ENCODE results near the gene SNAP47.

SNAP47 gene

DNA sequence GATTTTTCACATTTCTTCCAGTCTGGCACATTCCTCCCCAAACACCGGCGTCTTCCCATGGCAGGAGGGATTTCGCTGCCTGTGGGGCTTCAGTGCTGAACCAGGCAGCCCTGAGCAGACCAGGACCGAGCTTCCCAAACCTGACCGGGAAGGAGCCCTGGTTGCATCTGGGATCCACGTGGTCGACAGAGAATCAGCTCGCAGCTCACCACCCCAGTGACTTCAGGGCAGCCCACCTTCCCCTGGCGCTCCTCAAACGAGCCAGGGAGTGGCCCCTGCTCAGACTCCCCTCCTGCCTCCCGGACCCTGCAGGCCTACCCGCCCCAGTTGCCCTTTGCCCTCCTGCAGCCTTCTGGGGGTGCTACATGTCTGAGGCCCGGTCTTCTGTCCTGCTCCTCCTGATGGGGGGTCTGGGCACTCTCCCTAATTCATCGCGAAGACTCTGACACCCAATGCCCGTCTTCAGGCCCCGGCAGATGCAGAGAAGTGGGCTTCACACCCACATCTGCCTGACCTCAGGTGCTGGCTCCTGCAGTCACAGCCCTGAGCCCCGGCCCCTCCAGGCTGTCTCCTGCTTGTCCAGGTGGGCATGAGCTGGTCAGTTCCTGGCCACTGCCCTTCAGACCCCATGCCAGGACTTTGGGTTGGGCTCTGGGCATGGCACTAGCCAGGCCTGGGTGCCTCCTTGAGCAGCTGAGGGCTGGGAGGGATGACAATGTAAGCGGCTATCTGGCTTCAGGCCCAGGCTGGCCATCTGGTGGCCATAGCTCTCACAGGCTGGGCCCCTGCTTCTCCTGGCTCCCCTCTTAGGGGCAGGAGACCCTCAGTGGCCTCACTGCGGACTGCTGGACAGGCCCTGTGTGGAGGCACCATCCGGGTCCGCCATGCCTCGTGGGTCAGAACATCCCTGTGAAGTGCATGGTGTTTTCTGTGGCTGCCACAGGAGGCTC is 54.1 kb downstream of the SNAP47 start:
- TF ChIP-seq FOXP2 (optimal IDR thresholded peaks at IDR 0.05; ENCODE audit: borderline replicate concordance, extremely low read depth, extremely low read length, insufficient read depth) (no peak), POLR2AphosphoS5 (IDR thresholded peaks at IDR 0.05; ENCODE audit: low read depth, low read length) (no peak), TAF1 (IDR thresholded peaks at IDR 0.05; ENCODE audit: borderline replicate concordance, insufficient read depth, low read length) (no peak), SIN3A (IDR thresholded peaks at IDR 0.05; ENCODE audit: borderline replicate concordance, insufficient read depth, low read length) (no peak)
- TF ChIP-seq, protein P1, sequence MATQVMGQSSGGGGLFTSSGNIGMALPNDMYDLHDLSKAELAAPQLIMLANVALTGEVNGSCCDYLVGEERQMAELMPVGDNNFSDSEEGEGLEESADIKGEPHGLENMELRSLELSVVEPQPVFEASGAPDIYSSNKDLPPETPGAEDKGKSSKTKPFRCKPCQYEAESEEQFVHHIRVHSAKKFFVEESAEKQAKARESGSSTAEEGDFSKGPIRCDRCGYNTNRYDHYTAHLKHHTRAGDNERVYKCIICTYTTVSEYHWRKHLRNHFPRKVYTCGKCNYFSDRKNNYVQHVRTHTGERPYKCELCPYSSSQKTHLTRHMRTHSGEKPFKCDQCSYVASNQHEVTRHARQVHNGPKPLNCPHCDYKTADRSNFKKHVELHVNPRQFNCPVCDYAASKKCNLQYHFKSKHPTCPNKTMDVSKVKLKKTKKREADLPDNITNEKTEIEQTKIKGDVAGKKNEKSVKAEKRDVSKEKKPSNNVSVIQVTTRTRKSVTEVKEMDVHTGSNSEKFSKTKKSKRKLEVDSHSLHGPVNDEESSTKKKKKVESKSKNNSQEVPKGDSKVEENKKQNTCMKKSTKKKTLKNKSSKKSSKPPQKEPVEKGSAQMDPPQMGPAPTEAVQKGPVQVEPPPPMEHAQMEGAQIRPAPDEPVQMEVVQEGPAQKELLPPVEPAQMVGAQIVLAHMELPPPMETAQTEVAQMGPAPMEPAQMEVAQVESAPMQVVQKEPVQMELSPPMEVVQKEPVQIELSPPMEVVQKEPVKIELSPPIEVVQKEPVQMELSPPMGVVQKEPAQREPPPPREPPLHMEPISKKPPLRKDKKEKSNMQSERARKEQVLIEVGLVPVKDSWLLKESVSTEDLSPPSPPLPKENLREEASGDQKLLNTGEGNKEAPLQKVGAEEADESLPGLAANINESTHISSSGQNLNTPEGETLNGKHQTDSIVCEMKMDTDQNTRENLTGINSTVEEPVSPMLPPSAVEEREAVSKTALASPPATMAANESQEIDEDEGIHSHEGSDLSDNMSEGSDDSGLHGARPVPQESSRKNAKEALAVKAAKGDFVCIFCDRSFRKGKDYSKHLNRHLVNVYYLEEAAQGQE (IDR thresholded peaks at IDR 0.05; ENCODE audit: insufficient read depth in 1 of 2, low read depth in 2 of 2, low read length in 2 of 2): no peak

DNA sequence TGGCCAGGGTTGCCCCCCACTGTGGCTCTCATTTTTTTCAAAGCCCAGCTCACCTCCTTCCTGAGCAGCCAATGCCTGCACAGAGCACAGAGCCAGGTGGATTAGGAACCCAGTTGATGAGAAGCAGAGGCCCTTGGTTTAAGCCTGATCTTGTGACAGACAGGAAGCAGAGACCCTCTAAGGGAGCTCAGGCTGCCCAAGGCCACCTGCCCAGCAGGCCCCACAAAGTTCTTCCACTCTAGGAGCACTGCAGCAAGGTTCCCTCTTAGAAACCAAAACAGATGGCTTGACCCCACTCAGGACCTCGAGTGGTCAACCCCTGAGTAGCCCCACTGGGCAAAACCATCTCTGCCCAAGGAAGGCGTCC is 54.8 kb downstream of the SNAP47 start:
- no peak for TF ChIP-seq TAF1 (IDR thresholded peaks at IDR 0.05; ENCODE audit: borderline replicate concordance, insufficient read depth, low read length)
- TF ChIP-seq POLR2AphosphoS5 (IDR thresholded peaks at IDR 0.05; ENCODE audit: low read depth, low read length): no peak
- no peak for TF ChIP-seq SIN3A (IDR thresholded peaks at IDR 0.05; ENCODE audit: borderline replicate concordance, insufficient read depth, low read length)

DNA sequence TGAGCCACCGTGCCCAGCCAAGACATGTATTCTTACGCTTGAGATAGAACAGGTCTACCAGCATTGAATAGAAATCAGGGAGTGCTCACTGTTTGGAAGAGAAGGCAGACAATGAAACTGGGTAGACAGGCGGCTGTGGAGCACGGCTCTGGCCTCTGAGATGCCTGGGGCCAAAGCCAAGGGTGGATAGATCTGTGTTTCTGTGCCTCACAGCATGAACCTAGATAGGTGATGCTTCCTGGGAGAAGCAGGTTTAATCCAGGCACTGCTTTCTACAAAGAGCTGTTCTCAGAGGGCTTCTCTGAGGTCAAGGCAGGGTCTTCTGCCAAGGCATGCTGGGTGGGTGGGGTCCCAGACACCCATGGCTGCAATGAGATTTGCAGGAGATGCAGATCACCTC is 55.6 kb downstream of the SNAP47 start:
- TF ChIP-seq, protein P1 (IDR thresholded peaks at IDR 0.05; ENCODE audit: insufficient read depth in 1 of 2, low read depth in 2 of 2, low read length in 2 of 2): no peak
- no peak for TF ChIP-seq FOXP2 (optimal IDR thresholded peaks at IDR 0.05; ENCODE audit: borderline replicate concordance, extremely low read depth, extremely low read length, insufficient read depth)
- TF ChIP-seq POLR2AphosphoS5 (IDR thresholded peaks at IDR 0.05; ENCODE audit: low read depth, low read length): no peak
- TF ChIP-seq TAF1 (IDR thresholded peaks at IDR 0.05; ENCODE audit: borderline replicate concordance, insufficient read depth, low read length): no peak
- no peak for TF ChIP-seq SIN3A (IDR thresholded peaks at IDR 0.05; ENCODE audit: borderline replicate concordance, insufficient read depth, low read length)

DNA sequence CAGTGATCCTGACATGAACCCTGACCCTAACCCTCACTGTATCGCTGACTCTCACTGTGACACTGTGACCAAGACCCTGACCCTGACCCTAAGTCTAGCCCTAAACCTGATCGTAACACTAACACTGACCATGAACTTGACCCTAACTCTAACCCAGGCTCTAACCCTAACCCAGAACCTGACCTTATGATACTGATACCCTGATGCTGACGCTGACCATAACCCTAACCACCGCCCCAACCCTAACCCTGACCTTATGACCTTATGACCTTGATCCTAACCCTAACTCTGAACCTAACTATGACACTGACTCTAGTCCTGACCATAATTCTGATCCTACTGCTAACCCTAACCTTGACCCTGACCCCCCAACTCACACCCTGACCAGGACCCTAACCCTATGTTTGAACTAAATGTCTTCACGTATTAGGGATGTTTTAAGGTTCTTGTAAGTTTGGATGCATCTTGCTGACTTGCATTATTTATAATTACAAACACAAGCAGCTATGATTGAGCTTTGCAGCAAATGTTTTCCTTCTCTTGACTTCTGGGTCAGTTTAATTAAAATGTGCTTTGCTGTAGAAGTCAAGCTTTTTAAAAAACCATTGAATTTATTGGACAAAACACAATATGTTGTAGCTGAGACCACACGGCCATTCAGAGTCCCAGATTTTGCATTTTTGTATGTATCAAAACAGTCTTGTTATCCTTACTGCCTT is 56.3 kb downstream of the SNAP47 start:
- TF ChIP-seq POLR2AphosphoS5 (IDR thresholded peaks at IDR 0.05; ENCODE audit: low read depth, low read length): no peak
- no peak for TF ChIP-seq TAF1 (IDR thresholded peaks at IDR 0.05; ENCODE audit: borderline replicate concordance, insufficient read depth, low read length)
- TF ChIP-seq FOXP2 (optimal IDR thresholded peaks at IDR 0.05; ENCODE audit: borderline replicate concordance, extremely low read depth, extremely low read length, insufficient read depth): no peak
- TF ChIP-seq SIN3A (IDR thresholded peaks at IDR 0.05; ENCODE audit: borderline replicate concordance, insufficient read depth, low read length): no peak
- TF ChIP-seq, protein P1 (IDR thresholded peaks at IDR 0.05; ENCODE audit: insufficient read depth in 1 of 2, low read depth in 2 of 2, low read length in 2 of 2): no peak

DNA sequence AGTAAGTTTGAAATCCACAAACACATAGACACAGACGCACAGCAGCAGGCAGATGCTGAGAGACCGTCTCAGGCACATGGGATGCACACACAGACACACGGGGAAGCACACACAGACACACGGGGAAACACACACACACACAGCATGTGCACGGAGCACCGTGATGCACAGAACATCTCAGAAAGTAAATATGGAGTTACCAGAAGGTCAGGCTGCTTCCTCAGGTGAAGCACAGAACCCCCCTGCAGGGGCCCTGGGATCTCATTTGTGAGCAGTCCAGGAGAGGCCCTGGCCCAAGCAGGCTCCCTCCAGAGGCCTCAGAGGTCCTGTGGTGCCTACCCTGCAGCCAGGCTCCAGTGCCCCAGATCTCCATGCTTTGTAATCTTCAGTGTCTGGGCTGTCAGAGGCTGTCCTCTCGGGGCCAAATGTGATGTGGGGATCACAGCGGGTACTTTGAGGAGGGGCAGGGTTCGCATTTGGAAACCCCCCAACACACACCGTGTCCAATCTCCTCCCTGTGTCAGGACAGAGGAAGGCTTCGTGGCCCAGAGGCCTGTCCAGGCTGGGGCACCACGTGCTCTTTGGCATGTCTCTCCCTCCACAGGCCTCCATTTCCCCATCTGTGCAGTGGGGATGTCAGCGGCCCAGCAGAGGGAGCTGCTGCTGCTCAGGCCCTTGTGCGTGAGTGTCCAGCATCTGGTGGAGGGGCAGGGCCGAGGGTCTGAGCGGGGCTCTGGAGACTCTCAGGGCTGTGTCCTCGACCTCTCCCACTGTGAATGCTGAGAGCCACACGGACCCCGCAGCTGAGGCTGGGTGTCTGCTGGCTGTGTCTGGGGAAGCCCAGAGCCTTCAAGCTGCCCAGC is 57.2 kb downstream of the SNAP47 start:
- TF ChIP-seq SIN3A (IDR thresholded peaks at IDR 0.05; ENCODE audit: borderline replicate concordance, insufficient read depth, low read length): no peak
- TF ChIP-seq POLR2AphosphoS5 (IDR thresholded peaks at IDR 0.05; ENCODE audit: low read depth, low read length): no peak
- no peak for TF ChIP-seq FOXP2 (optimal IDR thresholded peaks at IDR 0.05; ENCODE audit: borderline replicate concordance, extremely low read depth, extremely low read length, insufficient read depth)

Measured in PFSK-1 (cell line).